Activated CD8-positive, alpha-beta T cell treated with anti-CD3 and anti-CD28 coated beads, Interleukin-2, amount 10 ng/mL, durations not matched to agents 7 days and 5 days (primary cell): ENCODE measurements around the gene TICAM2. TPM values are rescaled to one million over a fixed set of nuclear protein-coding genes. Genes with fewer than 3 reads are reported as not detected.

Source experiments
- ATAC-seq: fragments of 150-1000 bp; cut with Tn5 transposase; one replicate; pipeline ENCODE4 v1.10.0; 2021; ENCODE audit warnings: moderate library complexity
- CTCF ChIA-PET: fragments of 350-600 bp; sonication (Branson Sonifier 250); formaldehyde crosslinking; loops from one replicate; lab custom pipeline; 2021; ENCODE audit warnings: antibody characterized with exemption; lab: Charles Lee
- POLR2A ChIA-PET: fragments of 350-600 bp; sonication (Branson Sonifier 250); formaldehyde crosslinking; loops from one replicate; lab custom pipeline; 2021; ENCODE audit warnings: antibody characterized with exemption; lab: Charles Lee
- DNase-seq: peaks from one replicate; pipeline ENCODE4 v3.0.0-alpha.2; 2020
- H3K27ac Mint-ChIP-seq: one replicate; pipeline ENCODE4 v1.8.0; 2021; ENCODE audit warnings: mild to moderate bottlenecking, mixed read lengths
- H3K27me3 Mint-ChIP-seq: one replicate; pipeline ENCODE4 v1.8.0; 2021; ENCODE audit warnings: low read depth, mixed read lengths
- H3K36me3 Mint-ChIP-seq: one replicate; pipeline ENCODE4 v1.8.0; 2021; ENCODE audit warnings: low read depth, mixed read lengths
- H3K4me1 Mint-ChIP-seq: one replicate; pipeline ENCODE4 v1.8.0; 2021; ENCODE audit warnings: low read depth, mixed read lengths
- H3K4me3 Mint-ChIP-seq: one replicate; pipeline ENCODE4 v1.8.0; 2021; ENCODE audit warnings: mild to moderate bottlenecking, mixed read lengths
- H3K9me3 Mint-ChIP-seq: one replicate; pipeline ENCODE4 v1.8.0; 2022; ENCODE audit warnings: mixed read lengths; ENCODE audit not compliant: insufficient read depth
- total RNA-seq, 2 experiments: library from RNA; stranded (reverse); gene quantifications; one replicate each; pipeline ENCODE4 v1.2.3, GENCODE V29; 2021

Gene TICAM2
- total RNA-seq, 2 experiments from 2014 or later: 0.47 to 0.55 TPM

DNA sequence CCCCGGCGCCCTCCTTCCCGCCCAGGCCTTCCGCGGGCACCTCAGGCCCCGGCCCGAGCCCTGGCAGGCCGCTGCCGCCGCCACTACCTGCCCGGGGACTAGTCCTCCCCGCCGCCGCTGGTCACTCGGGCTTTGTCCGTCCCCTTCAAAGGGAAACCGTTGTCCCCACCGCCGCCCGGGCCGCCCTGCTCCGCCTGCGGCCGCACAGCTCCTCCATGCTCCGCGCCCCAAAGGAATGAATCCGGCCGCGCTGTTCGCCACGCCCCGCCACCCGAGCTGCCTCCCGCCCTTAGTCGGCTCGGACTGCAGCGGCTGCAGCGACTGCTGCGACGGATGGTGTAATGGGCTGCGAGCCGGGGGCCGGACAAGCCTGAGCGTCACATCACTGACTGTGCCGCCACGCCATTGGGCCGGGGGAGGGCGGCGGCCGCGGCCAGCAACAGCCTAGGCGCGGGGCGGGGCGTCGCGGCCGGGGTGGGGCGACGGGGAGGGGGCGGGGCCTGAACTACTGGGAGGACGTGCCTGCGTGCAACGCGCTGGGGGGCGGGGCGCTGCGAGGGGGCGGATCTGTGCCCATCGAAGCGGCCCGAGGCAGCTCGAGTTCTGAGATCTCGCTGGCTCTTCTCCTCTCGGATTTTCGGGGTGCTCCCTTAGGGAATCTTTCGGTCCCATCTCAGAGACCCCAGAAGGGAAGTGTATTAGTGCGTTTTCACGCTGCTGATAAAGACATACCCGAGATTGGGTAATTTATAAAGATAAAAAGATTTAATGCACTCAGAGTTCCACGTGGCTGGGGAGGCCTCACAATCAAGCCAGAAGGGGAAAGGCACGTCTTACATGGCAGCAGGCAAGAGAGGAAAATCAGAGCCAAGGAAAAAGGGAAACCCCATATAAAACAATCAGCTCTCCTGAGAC is 57.6 kb downstream of the TICAM2 start, which contains the start of gene FEM1C:
Gene FEM1C (minus strand): TSS at position 340 of the 915 bp plus-strand sequence. CDS start 1,282 bp downstream, outside the sequence.
- Mint-ChIP-seq H3K4me3 (peak within 1 kb of the TSS; percentile 99), H3K4me1 (peaks cover 42% of the 10 kb centered on the region), H3K36me3 (peaks cover 50% of the 10 kb centered on the region), H3K9me3 (no peaks in the 10 kb centered on the region), H3K27ac (peak within 1 kb of the TSS; percentile 99), H3K27me3 (no peaks in the 10 kb centered on the region)
- ATAC-seq: peak; percentile 95
- ChIA-PET POLR2A (interaction anchor here (0.6 to 3.6 kb wide), 15 partner anchors 10 to 305 kb away, joined by 3 to 33 read pairs (median 4); partner anchors contain the start of genes AP3S1, ATG12, TICAM2 and TMED7), CTCF (interaction anchor here (1.1 to 2.6 kb wide), 4 partner anchors 8 to 295 kb away, joined by 3 to 8 read pairs (median 6); no protein-coding TSS in a partner anchor)
- DNase-seq: peak; percentile 97

DNA sequence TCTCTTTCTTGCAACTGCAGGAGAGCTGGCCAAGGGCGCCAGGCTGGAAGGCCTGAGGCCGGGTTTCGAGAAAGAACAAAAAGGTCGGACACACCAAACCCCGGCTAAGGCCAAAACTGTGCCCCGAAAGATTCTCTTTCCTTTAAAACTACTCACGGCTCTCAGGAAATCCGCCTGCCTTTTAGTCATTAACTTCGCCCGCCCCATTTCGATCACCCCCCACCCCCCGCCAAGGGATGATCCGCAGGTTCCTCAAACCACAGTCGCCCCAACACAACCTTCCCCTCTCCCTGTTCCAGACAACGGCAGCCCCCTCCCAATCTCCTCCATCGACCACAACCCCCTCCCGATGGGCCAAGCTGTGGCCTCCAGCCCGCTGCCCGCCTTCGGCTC is 58.2 kb downstream of the TICAM2 start:
- POLR2A ChIA-PET: interaction anchor here (0.6 to 3.6 kb wide), 15 partner anchors 9 to 305 kb away, joined by 3 to 33 read pairs (median 4); partner anchors contain the start of genes AP3S1, ATG12, TICAM2 and TMED7
- peaks cover 56% of the 10 kb centered on the region for H3K36me3 Mint-ChIP-seq
- peak overlapping the region; percentile 99 for H3K4me3 Mint-ChIP-seq
- H3K27ac Mint-ChIP-seq: peak overlapping the region; percentile 99
- H3K4me1 Mint-ChIP-seq: peaks cover 45% of the 10 kb centered on the region
- ATAC-seq (peak; percentile 34), DNase-seq (peak; percentile 70)
- CTCF ChIA-PET: interaction anchor here (0.9 to 2.6 kb wide), 3 partner anchors 9 to 295 kb away, joined by 3 to 7 read pairs (median 4); no protein-coding TSS in a partner anchor
- H3K9me3 Mint-ChIP-seq: no peaks in the 10 kb centered on the region
- no peaks in the 10 kb centered on the region for H3K27me3 Mint-ChIP-seq

DNA sequence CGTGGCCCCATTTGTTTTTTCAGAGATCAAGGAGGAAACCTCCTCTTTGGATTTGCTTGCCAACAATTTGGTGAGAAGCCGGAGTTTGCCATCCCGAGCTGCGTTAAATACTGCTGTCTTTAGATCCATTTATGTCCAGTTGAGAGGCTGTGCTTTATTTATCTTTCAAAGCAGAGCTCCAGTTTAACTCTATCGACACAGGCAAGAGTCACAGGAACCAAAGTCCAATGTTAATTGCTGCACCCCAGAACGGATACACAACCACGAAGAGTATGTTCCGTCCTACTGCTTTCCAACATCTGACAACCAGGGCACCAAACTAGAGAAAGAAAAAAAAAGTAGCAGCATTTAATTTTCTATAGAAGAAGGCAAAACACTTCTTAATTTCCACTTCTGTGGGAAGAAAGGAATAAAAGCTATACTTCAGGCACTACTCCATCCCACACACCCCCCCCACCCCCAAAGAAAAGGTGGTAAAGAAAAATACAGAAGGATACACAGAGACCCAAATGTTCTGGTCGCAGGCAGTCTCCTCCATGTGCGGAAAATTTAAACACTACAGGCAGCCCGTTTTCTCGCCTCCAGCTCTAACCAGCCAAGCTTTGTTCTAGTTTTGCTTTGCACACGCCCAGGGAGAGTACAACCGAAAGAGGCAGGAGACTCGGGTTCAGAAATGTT is 58.8 kb downstream of the TICAM2 start:
- CTCF ChIA-PET: interaction anchor here (0.9 to 2.6 kb wide), 4 partner anchors 9 to 296 kb away, joined by 3 to 7 read pairs (median 4); no protein-coding TSS in a partner anchor
- H3K4me3 Mint-ChIP-seq: peak overlapping the region; percentile 99

DNA sequence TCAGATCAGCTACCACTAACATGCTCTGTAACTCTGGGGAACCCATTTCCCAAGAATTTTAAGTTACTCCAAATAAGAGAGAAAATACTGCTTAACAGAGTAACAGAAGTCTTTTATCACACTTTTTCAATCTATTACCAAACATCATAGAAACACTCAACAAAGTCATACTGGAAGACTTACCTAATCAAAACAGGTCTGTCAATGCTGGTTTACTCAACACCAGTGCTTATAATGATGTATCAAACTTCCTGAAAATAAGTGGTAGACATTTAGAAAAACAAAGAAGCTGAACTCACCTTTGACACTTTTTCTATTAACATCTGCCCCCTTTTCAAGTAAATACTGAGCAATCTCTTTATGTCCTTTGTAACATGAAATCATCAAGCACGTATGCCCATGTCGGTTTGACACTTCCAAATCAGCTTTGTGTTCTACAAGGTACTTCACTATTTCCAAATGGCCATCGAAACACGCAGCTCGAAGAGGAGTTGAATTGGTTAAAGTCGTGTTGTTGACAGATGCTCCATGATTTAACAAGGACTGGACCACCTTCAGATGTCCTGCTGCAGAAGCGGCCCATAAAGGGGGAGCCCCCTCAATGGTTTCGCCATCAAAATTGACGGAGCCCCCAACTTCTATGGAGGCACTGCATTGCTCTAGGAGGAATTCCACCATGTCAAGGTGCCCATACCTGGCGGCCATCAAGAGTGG is 59.5 kb downstream of the TICAM2 start:
- DNase-seq: no peak
- peak overlapping the region; percentile 99 for H3K4me3 Mint-ChIP-seq
- ChIA-PET CTCF (interaction anchor here (0.9 to 1.3 kb wide), 2 partner anchors 8 to 35 kb away, joined by 3 to 4 read pairs; no protein-coding TSS in a partner anchor), POLR2A (interaction anchor here (1.2 to 3.6 kb wide), 5 partner anchors 8 to 298 kb away, joined by 3 to 33 read pairs (median 10); partner anchors contain the start of genes AP3S1, ATG12 and TMED7)
- peaks cover 54% of the 10 kb centered on the region for H3K4me1 Mint-ChIP-seq
- H3K9me3 Mint-ChIP-seq: no peaks in the 10 kb centered on the region
- peaks cover 67% of the 10 kb centered on the region for H3K36me3 Mint-ChIP-seq
- H3K27me3 Mint-ChIP-seq: no peaks in the 10 kb centered on the region
- no peak for ATAC-seq
- peak overlapping the region; percentile 99 for H3K27ac Mint-ChIP-seq

More for the DNA sequence above, 58.8 kb downstream of the TICAM2 start:
- POLR2A ChIA-PET: interaction anchor here (0.6 to 3.6 kb wide), 13 partner anchors 8 to 306 kb away, joined by 3 to 33 read pairs (median 5); partner anchors contain the start of genes AP3S1, ATG12, TICAM2 and TMED7
- no peaks in the 10 kb centered on the region for H3K27me3 Mint-ChIP-seq
- peak overlapping the region; percentile 99 for H3K27ac Mint-ChIP-seq
- H3K36me3 Mint-ChIP-seq: peaks cover 62% of the 10 kb centered on the region
- peak; percentile 68 for DNase-seq
- H3K9me3 Mint-ChIP-seq: no peaks in the 10 kb centered on the region
- H3K4me1 Mint-ChIP-seq: peaks cover 49% of the 10 kb centered on the region
- ATAC-seq: peak; percentile 37

DNA sequence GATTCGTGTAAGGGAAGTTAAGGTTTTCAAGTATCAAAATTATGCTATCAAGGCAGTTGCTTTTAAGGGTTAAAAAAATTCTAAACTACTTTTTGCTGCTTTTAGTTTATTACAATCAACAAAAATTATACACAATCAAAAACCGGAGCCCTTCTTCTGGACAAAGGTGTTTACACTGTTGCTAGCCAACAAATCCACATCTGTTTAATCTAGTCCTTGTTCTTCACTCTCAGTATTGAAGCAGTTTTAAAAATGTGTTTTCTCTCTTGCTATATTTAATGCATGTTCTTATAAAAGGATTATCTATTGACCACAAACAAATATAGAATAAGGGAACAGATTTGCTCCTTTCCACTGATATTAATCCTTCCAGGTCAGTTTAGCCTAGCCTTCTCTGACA is 60.2 kb downstream of the TICAM2 start:
- Mint-ChIP-seq H3K9me3 (no peaks in the 10 kb centered on the region), H3K4me3 (peak overlapping the region; percentile 99), H3K27ac (no peak overlapping the region), H3K4me1 (peaks cover 57% of the 10 kb centered on the region), H3K27me3 (no peaks in the 10 kb centered on the region), H3K36me3 (peaks cover 70% of the 10 kb centered on the region)
- ChIA-PET POLR2A (no interaction called here), CTCF (no interaction called here)
- no peak for DNase-seq
- ATAC-seq: no peak

DNA sequence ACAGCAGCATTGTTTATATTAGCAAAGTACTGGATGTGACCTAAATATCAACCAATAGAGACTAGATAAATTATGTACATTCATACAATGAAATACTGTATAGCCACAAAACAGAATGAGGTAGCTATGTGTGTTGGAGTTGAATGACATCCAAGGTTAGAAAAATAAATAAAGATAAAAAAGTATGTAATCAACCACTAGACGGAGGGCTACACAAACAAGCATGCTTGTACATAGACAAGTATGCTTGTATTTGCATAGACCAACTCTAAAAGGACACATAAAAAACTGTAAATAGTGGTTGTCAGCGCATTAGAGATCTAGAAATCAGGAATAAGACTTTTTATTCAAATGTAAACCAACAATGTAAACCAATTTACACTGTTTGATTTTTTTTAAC is 60.7 kb downstream of the TICAM2 start:
- ChIA-PET POLR2A (no interaction called here), CTCF (interaction anchor here (1.0 kb wide), 1 partner anchor 117 kb away, joined by 3 read pairs; no protein-coding TSS in a partner anchor)
- DNase-seq (no peak), ATAC-seq (no peak)
- H3K36me3 Mint-ChIP-seq: peaks cover 75% of the 10 kb centered on the region
- H3K9me3 Mint-ChIP-seq: no peaks in the 10 kb centered on the region
- peaks cover 61% of the 10 kb centered on the region for H3K4me1 Mint-ChIP-seq
- H3K4me3 Mint-ChIP-seq: peak overlapping the region; percentile 99
- no peak overlapping the region for H3K27ac Mint-ChIP-seq
- no peaks in the 10 kb centered on the region for H3K27me3 Mint-ChIP-seq

DNA sequence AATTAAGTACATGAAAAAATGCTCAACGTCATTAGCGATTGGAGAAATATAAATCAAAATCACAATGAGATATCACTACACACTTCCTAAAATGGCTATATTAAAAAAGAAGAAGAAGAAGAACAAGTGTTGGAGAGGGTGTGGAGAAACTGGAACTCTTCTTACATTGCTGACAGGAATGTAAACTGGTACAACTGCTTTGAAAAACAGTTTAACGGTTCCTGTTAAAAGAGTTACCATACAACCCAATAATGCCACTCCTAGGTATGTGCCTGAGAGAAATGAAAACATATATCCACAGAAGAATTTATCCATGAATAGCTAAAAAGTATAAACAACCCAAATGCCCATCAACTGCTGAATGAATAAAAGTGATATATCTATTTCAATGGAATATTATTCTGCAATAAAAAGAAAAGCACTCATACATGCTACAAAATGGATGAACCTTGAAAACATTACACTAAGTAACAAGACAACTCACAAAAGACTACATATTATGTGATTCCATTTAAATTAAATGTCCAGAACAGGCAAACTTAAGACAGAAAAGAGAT is 66.7 kb downstream of the TICAM2 start:
- Mint-ChIP-seq H3K36me3 (peaks cover 70% of the 10 kb centered on the region), H3K4me3 (no peak overlapping the region), H3K27me3 (no peaks in the 10 kb centered on the region), H3K9me3 (no peaks in the 10 kb centered on the region), H3K4me1 (peaks cover 58% of the 10 kb centered on the region), H3K27ac (no peak overlapping the region)
- CTCF ChIA-PET: no interaction called here
- DNase-seq: no peak
- POLR2A ChIA-PET: interaction anchor here (2.1 kb wide), 1 partner anchor 8 kb away, joined by 10 read pairs; the partner anchor contains the start of gene FEM1C
- ATAC-seq: no peak

DNA sequence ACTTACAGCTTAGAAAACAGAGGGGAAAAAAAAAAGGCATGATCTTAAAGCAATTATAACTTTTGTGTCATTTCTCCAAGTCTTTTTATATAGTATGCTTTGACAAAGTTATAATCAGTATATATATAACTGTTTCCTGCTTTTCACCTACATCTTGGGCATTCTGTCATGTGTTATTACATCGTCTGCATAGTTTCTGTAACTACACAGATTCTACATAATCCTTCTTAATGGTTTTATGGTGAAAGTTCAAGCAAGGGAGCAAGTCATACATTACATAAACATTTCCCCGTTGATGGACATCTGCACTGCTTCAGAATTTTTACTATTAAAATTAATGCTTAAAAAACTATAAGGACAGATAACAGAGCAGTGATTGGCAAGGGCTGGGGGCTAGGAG is 69.8 kb downstream of the TICAM2 start:
- ChIA-PET POLR2A (no interaction called here), CTCF (no interaction called here)
- Mint-ChIP-seq H3K27ac (no peak overlapping the region), H3K4me3 (no peak overlapping the region), H3K36me3 (peaks cover 57% of the 10 kb centered on the region), H3K27me3 (no peaks in the 10 kb centered on the region), H3K9me3 (no peaks in the 10 kb centered on the region), H3K4me1 (peaks cover 33% of the 10 kb centered on the region)
- no peak for ATAC-seq
- DNase-seq: no peak

DNA sequence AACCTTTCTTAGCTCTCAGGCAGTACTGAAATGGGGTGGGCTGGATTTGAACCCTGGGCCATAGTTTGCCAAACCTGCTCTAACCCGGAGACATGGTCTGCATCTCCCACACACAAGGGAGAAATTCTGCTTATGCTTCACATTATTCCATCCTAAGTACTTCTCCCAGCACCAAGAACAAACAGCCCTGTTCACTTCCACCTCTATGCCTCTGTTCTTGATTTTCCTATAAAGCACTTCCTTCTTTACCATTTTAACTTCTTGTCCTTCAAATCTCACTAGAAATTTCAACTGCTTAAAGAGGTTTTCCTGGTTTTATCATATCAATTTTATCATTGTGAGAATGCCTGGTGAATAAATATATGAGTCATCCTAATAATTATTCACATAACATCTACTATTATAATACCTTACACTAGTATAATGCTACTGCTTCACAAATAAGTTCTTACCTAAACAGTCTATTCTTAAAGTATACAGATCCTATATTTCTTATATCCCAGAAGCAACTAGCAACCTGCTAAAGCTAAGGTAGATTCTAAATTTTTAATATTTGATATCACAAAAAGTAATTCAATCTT is 70.4 kb downstream of the TICAM2 start:
- H3K36me3 Mint-ChIP-seq: peaks cover 54% of the 10 kb centered on the region
- DNase-seq (no peak), ATAC-seq (no peak)
- no peaks in the 10 kb centered on the region for H3K9me3 Mint-ChIP-seq
- H3K27ac Mint-ChIP-seq: no peak overlapping the region
- no peaks in the 10 kb centered on the region for H3K27me3 Mint-ChIP-seq
- CTCF ChIA-PET: interaction anchor here (1.3 kb wide), 1 partner anchor 9 kb away, joined by 4 read pairs; no protein-coding TSS in a partner anchor
- no peak overlapping the region for H3K4me3 Mint-ChIP-seq
- H3K4me1 Mint-ChIP-seq: peaks cover 28% of the 10 kb centered on the region
- POLR2A ChIA-PET: no interaction called here

DNA sequence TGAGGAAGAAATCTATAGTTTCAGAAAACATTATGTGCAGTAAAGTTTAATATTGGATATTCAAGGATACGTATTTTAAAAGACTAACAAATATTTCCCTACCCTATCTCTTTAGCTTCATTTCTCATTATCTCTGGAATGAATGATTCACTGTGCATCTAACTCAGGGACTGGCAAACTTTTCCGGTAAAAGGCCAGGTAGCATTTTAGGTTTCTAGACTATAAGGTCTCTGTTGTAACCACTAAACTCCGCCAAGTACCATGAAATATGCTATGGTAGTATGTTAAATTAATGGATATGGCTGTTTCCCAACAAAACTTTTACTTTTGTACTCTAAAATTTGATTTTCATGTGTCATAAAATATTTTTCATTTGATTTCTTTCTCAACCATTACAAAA is 70.9 kb downstream of the TICAM2 start:
- ATAC-seq: no peak
- no peak for DNase-seq
- H3K27ac Mint-ChIP-seq: no peak overlapping the region
- peaks cover 23% of the 10 kb centered on the region for H3K4me1 Mint-ChIP-seq
- ChIA-PET POLR2A (no interaction called here), CTCF (interaction anchor here (1.3 kb wide), 1 partner anchor 8 kb away, joined by 4 read pairs; no protein-coding TSS in a partner anchor)
- no peak overlapping the region for H3K4me3 Mint-ChIP-seq
- H3K36me3 Mint-ChIP-seq: peaks cover 51% of the 10 kb centered on the region
- no peaks in the 10 kb centered on the region for H3K9me3 Mint-ChIP-seq
- H3K27me3 Mint-ChIP-seq: no peaks in the 10 kb centered on the region
